GM13976 (cell line): ENCODE measurements around the gene DNAJC17.

ENCODE experiments used
- DNase-seq: peaks from one replicate; pipeline ENCODE4 v3.0.0; 2012; ENCODE audit warnings: low spot score
- CTCF ChIP-seq: IDR thresholded peaks from 2 replicates; pipeline ENCODE4 v1.5.1; 2012; ENCODE audit warnings: borderline replicate concordance, mild to moderate bottlenecking; ENCODE audit not compliant: insufficient read depth; ENCODE audit errors: extremely low read depth, missing control alignments, control extremely low read depth
- in situ Hi-C: fragments of 300-500 bp; cut with MboI; formaldehyde crosslinking; loops from one replicate; pipeline ENCODE4 v1.12.0; 2022; ENCODE audit warnings: low sequenced_read_pairs, mixed read lengths, inconsistent platforms; ENCODE audit not compliant: unreplicated experiment

Gene DNAJC17

GRCh38 chr15:40787344-40787841 lies 19.9 kb downstream of the DNAJC17 start:
- TF ChIP-seq CTCF = no peak
- no peak for DNase-seq
- in situ Hi-C loops = no loop called here

- no peak for TF ChIP-seq CTCF
- DNase-seq = no peak
- in situ Hi-C loops = no loop called here
These were observed 21.5 kb downstream of the DNAJC17 start for GRCh38 chr15:40785814-40786213.

GRCh38 chr15:40785164-40785563 lies 22.1 kb downstream of the DNAJC17 start:
- TF ChIP-seq CTCF = no peak
- DNase-seq = no peak
- in situ Hi-C loops = no loop called here

- TF ChIP-seq CTCF = peak; percentile 93
- in situ Hi-C loops = no loop called here
These were observed 24.6 kb downstream of the DNAJC17 start for GRCh38 chr15:40782609-40783227.

GRCh38 chr15:40776537-40777141 lies 30.6 kb downstream of the DNAJC17 start:
- no peak for TF ChIP-seq CTCF
- DNase-seq = no peak
- in situ Hi-C loops = no loop called here

More at GRCh38 chr15:40782609-40783227, 24.6 kb downstream of the DNAJC17 start:
- peak; percentile 83 for DNase-seq

GRCh38 chr15:40775740-40776536 lies 31.3 kb downstream of the DNAJC17 start:
- no peak for TF ChIP-seq CTCF
- in situ Hi-C loops = no loop called here
- DNase-seq = no peak
